Measurements from ENCODE around the gene SPAG17.

The SPAG17 gene

DNA sequence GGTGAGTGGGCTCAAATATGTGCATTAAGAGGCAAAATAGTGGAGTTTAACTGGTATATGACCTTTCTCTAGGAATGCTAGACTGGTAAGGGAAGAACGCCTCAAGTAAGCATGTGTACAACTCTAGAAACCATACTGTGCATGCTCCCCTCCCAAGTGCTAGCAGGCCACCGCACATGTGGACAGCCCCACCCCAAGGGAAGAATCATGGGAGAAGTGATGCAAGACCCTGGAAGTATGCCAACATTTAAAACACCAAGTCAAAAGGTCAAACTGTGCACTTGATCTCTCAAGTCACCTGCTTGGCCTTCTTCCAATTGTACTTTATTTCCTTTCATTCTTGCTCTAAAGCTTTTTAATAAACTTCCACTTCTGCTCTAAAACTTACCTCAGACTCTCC lies 135.0 kb downstream of the SPAG17 start:
- peak in 1 of 3 experiments; percentile 14 for DNase-seq

DNA sequence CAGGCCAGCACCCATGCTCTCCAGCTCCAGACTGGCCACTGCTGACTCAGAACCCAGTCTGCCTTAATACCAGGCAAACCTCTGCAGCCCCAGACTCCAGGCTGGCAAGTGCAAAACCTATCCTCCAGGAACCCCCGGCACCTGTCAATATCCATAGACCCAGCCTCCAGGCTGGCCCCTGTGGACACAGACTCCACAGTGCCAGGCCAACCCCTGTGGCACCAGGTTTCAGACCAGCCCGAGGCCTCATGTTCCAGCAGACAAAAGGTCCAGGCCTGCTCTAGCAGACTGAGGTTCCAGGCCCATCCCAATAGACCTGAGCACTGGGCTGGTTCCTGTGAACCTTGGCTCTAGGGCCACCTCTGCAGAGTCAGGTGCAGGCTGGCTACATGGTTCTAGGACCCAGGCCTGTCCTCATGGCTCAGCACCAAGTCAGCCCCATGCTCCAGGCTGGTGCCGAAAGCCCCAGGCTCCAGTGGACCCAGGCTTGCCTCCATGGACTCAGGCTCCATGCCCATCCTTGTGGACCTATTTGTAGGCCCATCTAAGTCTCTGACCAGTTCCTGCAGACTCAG lies 137.3 kb downstream of the SPAG17 start:
- no peak for DNase-seq

DNA sequence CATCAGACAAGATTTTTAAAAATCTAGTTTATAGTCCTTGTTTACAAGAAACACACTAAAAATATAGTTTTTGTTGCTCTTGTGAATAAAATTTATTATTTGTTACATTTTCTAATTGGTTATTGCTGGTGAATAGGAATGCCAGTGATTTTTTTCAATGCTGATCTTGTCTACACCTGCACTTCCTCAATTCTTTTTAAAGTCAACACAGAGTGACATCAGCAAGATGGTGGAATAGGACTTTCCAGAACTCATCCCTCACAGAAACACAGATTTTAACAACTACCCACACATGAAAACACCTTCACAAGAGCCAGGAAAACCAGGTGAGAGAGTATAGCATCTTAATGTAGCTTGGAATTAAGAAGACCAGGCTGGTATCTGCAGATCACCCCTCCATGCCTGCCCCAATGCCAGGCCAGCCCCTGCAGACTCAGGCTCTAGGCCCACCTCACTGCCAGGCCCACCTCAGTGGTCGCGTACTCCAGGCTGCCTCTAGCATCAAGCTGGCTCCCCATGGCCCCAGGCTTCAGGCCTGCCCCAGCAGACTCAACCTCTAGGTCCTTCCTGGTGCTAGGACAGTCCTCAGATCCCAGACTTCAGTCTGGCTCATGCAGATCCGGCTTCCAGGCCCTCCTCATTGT lies 137.9 kb downstream of the SPAG17 start:
- DNase-seq = no peak

GRCh38 chr1:118043624-118044023 lies 141.4 kb downstream of the SPAG17 start:
- no peak for DNase-seq

- DNase-seq = no peak
These were observed 142.5 kb downstream of the SPAG17 start for GRCh38 chr1:118042501-118042900.

DNA sequence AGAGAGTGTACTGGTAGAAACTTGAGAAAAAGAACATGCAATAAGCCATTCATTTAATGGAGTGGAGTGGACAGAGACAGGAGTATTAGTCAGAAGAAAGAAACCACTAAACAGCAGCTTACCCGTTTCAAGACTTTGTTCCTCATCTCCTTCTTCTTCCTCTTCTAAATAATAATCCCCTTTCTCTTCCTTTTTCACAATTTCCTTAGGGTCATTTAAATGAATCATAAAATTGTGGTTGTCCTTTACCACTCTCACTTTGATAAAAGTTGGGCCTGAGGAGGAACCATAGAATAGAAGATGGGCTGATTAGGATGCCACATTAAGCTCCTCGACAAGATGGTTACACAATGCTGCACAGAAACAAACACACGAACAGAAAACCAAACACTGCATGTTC lies 145.9 kb downstream of the SPAG17 start:
- DNase-seq = peak in 1 of 3 experiments; percentile 16

- no peak for DNase-seq
These were observed 152.1 kb downstream of the SPAG17 start for GRCh38 chr1:118032883-118033282.

DNA sequence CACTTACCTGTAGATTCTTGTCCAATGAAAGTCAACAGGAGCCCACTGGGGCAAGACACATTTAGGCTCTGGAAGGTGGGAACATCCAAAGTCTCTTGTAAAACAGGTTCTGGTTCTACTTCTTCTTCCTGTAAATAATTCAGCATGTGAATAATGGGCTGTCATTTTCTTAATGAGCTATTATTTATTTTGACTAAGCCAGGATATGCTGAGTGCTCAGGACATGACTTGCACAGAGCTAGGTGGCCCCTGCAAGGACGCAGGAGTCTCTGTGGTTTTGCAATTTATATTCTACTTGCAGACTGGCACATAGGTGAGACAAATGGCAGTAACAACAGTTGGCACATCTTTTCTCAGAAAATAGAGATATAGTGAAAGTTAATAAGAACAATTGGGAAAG lies 156.8 kb downstream of the SPAG17 start:
- DNase-seq = peak in 1 of 3 experiments; percentile 10

GRCh38 chr1:118023199-118023598 lies 161.8 kb downstream of the SPAG17 start:
- peak in 1 of 3 experiments; percentile 3 for DNase-seq

DNA sequence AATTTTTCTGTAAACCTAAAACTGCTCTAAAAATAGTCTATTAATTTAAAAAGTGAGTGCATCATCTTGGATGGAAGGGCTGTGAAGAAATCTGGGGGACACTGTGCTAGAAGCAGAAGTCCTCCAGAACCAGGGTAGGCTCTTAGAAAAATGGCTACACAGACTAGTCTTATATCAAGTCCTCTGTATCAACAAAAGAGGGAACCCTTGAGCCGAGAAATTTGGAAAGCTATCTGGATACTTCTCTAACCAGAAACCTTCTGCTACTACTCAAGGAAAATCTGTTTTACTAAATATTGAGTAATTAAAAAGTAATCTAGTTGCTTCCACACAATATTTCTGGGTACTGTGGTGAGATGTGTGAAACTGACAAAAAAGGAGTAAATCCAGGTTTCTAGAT lies 163.4 kb downstream of the SPAG17 start:
- peak in 1 of 3 experiments; percentile 7 for DNase-seq

- DNase-seq = no peak
These were observed 167.0 kb downstream of the SPAG17 start for GRCh38 chr1:118018060-118018459.

- DNase-seq = no peak
These were observed 171.1 kb downstream of the SPAG17 start for GRCh38 chr1:118013938-118014337.

DNA sequence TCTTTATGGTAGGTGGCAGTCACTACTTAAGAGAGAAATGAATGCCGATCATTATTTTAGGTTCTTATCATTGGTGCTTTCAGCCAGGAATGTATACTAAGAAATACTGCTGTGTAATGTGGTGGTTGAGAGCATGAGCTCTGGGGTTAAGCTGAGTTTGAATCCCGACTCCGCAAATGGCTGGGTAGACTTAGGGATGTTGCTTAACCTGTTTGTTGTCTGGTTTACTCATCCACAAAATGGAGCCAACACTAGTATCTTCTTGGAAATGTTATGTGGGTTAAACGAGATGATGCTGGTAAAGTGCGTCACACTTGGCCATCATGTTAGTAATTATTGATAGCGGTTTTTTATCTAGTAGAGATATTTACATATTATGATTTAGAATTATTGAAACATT lies 171.7 kb downstream of the SPAG17 start:
- DNase-seq = no peak

GRCh38 chr1:118012515-118013124 lies 172.4 kb downstream of the SPAG17 start:
- DNase-seq = no peak

GRCh38 chr1:118008011-118008410 lies 177.0 kb downstream of the SPAG17 start:
- DNase-seq = no peak

- DNase-seq = no peak
These were observed 177.6 kb downstream of the SPAG17 start for GRCh38 chr1:118007391-118007790.

GRCh38 chr1:118004312-118004711 lies 180.7 kb downstream of the SPAG17 start:
- no peak for DNase-seq

DNA sequence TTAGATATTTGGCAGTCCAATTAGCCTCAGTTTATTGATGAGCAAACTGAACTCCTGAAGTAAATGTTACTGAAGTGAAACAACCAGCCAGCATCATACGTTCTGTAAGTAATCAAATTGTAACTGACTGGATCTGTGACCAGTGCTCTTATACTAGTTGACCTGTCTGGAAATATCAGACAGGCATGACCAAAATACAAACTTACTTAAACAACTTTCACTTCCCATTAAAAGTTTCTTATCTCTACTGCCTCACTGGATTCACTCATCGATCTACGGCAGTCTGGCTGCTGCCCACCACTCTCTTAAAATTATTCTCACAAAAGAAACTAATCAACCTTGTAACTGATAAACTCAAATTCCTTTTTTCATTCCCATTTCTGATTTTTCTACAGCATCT lies 199.1 kb downstream of the SPAG17 start:
- no peak for DNase-seq

DNA sequence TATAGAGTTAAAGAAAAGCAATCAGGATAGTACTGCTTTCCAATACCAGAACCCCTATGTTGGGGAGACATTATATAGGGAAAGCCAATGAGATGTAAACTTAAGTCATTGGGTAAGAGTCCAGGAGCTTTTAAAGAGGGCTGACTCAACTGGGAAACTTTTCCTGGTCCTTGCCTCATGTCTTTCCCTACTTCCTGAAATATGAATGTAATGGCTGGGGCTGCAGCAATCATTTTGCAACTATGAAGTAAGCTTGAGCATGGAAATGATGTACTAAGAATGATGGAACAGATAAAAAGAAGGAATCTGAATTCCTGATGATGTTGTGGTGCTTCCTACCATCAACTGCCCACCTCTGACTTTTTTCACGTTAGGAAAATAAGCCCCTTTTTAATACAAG lies 199.8 kb downstream of the SPAG17 start:
- DNase-seq = no peak

GRCh38 chr1:117981455-117982192 lies 203.4 kb downstream of the SPAG17 start:
- no peak for DNase-seq

GRCh38 chr1:117976381-117976780 lies 208.6 kb downstream of the SPAG17 start:
- no peak for DNase-seq

- no peak for DNase-seq
These were observed 213.3 kb downstream of the SPAG17 start for GRCh38 chr1:117971777-117972176.

DNA sequence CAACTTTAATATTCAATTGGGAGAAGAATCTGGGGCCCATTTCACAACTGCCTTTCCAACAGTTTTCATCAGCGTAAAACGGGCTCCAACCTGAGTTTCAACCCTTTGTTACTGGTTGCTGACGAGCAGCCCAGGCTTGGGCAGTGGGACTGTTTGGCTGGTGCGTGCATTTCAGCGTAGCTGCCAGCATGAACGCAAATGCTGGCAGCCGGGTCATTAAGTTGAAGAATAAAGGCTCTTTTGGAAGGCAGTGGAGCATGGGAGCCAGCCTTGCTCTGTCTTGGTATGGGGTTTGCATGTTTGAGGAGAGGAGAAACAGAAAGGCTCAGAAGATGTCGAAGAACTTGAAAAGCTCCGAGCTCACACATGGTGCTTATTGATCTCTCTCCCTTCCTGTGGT lies 214.8 kb downstream of the SPAG17 start:
- DNase-seq = no peak

DNA sequence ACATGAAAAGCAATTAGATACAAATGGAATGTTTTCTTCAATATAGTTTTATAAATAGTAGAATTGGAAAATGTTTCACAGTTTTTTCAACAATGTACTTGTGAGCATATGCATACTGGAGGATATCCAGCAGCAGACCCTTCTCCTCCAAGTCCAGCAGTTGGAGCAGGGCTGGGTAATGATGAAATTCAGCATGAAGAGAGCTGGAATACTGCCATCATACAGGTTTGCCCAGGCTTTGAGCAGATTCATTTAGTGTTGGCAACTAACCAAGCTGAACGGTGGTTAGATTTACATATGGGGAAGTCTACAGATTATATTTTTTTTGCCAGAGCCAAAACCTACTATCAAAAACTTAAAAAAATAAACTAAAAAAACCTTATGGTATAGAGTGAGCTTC lies 217.1 kb downstream of the SPAG17 start:
- DNase-seq = no peak
